WTC11 (cell line): Measurements from ENCODE around the gene RNASE11. TPM values are rescaled to one million over a fixed set of nuclear protein-coding genes. Genes with fewer than 3 reads are reported as not detected.
A peak's percentile ranks its signal among the peaks of the same experiment; 100 is the strongest.

ENCODE experiments used
- ATAC-seq: fragments of 200-7000 bp; cut with Tn5 transposase; 2 replicates; pipeline ENCODE4 v1.10.0; 2021; ENCODE audit warnings: mild to moderate bottlenecking, moderate library complexity
- CTCF ChIA-PET: fragments of 300-600 bp; sonication (Branson Sonifier 250); formaldehyde crosslinking; loops from one replicate; lab custom pipeline; 2021; ENCODE audit warnings: antibody characterized with exemption; lab: Charles Lee
- POLR2A ChIA-PET: fragments of 350-600 bp; sonication (Branson Sonifier 250); formaldehyde crosslinking; loops from one replicate; lab custom pipeline; 2021; ENCODE audit warnings: antibody characterized with exemption; lab: Charles Lee
- DNase-seq: peaks from one replicate; pipeline ENCODE4 v3.0.0; 2021; ENCODE audit warnings: low spot score
- H3K27ac Mint-ChIP-seq: 2 replicates; pipeline ENCODE4 v1.8.0; 2021; ENCODE audit warnings: mixed read lengths
- H3K27me3 Mint-ChIP-seq: 2 replicates; pipeline ENCODE4 v1.8.0; 2021; ENCODE audit warnings: low read depth, mild to moderate bottlenecking, moderate library complexity, mixed read lengths
- H3K36me3 Mint-ChIP-seq: 2 replicates; pipeline ENCODE4 v1.8.0; 2021; ENCODE audit warnings: mixed read lengths
- H3K4me1 Mint-ChIP-seq: 2 replicates; pipeline ENCODE4 v1.8.0; 2022; ENCODE audit warnings: mixed read lengths
- H3K4me3 Mint-ChIP-seq: 2 replicates; pipeline ENCODE4 v1.8.0; 2021; ENCODE audit warnings: mild to moderate bottlenecking, moderate library complexity, mixed read lengths
- H3K9me3 Mint-ChIP-seq: 2 replicates; pipeline ENCODE4 v1.8.0; 2021; ENCODE audit warnings: mixed read lengths
- ARID4B ChIP-seq: sonication (generic); formaldehyde crosslinking; IDR thresholded peaks from 2 replicates; pipeline ENCODE4 v1.8.0; 2023; ENCODE audit warnings: missing genetic modification reagents, mild to moderate bottlenecking, borderline replicate concordance
- CDX4 ChIP-seq: fragments of 250-450 bp; sonication (Bioruptor Pico); IDR thresholded peaks from 2 replicates; pipeline ENCODE4 v1.9.0; 2021; ENCODE audit warnings: moderate library complexity, mild to moderate bottlenecking, inconsistent platforms, borderline replicate concordance
- FOXK1 ChIP-seq: sonication (generic); formaldehyde crosslinking; IDR thresholded peaks from 2 replicates; pipeline ENCODE4 v1.8.0; 2022; ENCODE audit warnings: mild to moderate bottlenecking, moderate library complexity, missing genetic modification reagents
- GTF2I ChIP-seq: fragments of 250-450 bp; sonication (Bioruptor Pico); conservative IDR thresholded peaks from 2 replicates; pipeline ENCODE4 v1.4.0; 2021; ENCODE audit warnings: mild to moderate bottlenecking
- HMGXB4 ChIP-seq: sonication (generic); formaldehyde crosslinking; IDR thresholded peaks from 2 replicates; pipeline ENCODE4 v1.8.1; 2023; ENCODE audit warnings: mild to moderate bottlenecking, moderate library complexity, missing genetic modification reagents
- IRF2 ChIP-seq: sonication (generic); formaldehyde crosslinking; IDR thresholded peaks from 2 replicates; pipeline ENCODE4 v1.8.0; 2022; ENCODE audit warnings: low read depth, missing genetic modification reagents, borderline replicate concordance
- NFE2L1 ChIP-seq: sonication (generic); formaldehyde crosslinking; IDR thresholded peaks from 2 replicates; pipeline ENCODE4 v1.8.1; 2023; ENCODE audit warnings: missing genetic modification reagents
- NFYB ChIP-seq: sonication (generic); formaldehyde crosslinking; conservative IDR thresholded peaks from 2 replicates; pipeline ENCODE4 v1.8.0; 2022; ENCODE audit warnings: low read depth, missing genetic modification reagents
- OVOL2 ChIP-seq: fragments of 250-450 bp; sonication (Bioruptor Pico); IDR thresholded peaks from 2 replicates; pipeline ENCODE4 v1.9.0; 2021; ENCODE audit warnings: mild to moderate bottlenecking, borderline replicate concordance
- SMAD3 ChIP-seq: sonication (generic); formaldehyde crosslinking; IDR thresholded peaks from 2 replicates; pipeline ENCODE4 v1.8.0; 2022; ENCODE audit warnings: missing genetic modification reagents, mild to moderate bottlenecking, borderline replicate concordance
- STAT6 ChIP-seq: sonication (generic); formaldehyde crosslinking; conservative IDR thresholded peaks from 2 replicates; pipeline ENCODE4 v1.8.1; 2023; ENCODE audit warnings: mild to moderate bottlenecking, low read depth, missing genetic modification reagents, moderate library complexity
- TCF7 ChIP-seq: sonication (generic); formaldehyde crosslinking; IDR thresholded peaks from 2 replicates; pipeline ENCODE4 v1.8.0; 2022; ENCODE audit warnings: mild to moderate bottlenecking, low read depth, missing genetic modification reagents, moderate library complexity
- ZMAT4 ChIP-seq: fragments of 250-450 bp; sonication (Bioruptor Pico); IDR thresholded peaks from 2 replicates; pipeline ENCODE4 v1.9.0; 2021; ENCODE audit warnings: mild to moderate bottlenecking
- ZNF317 ChIP-seq: sonication (generic); formaldehyde crosslinking; IDR thresholded peaks from 2 replicates; pipeline ENCODE4 v1.8.1; 2023; ENCODE audit warnings: low read depth, mild to moderate bottlenecking, moderate library complexity, missing genetic modification reagents, borderline replicate concordance
- ZNF396 ChIP-seq: fragments of 250-450 bp; sonication (Bioruptor Pico); IDR thresholded peaks from 2 replicates; pipeline ENCODE4 v1.8.0; 2021; ENCODE audit warnings: mild to moderate bottlenecking, moderate library complexity, borderline replicate concordance
- ZNF416 ChIP-seq: fragments of 250-450 bp; sonication (Bioruptor Pico); IDR thresholded peaks from 2 replicates; pipeline ENCODE4 v1.9.0; 2021; ENCODE audit warnings: mild to moderate bottlenecking, inconsistent platforms
- ZSCAN18 ChIP-seq: fragments of 250-450 bp; sonication (Bioruptor Pico); IDR thresholded peaks from 2 replicates; pipeline ENCODE4 v2.1.2; 2022; ENCODE audit warnings: mild to moderate bottlenecking, moderate library complexity
- total RNA-seq: library from RNA; stranded (reverse); gene quantifications from 3 replicates; pipeline ENCODE4 v1.2.3, GENCODE V29; 2021

Gene RNASE11
- total RNA-seq, 1 experiment from 2014 or later, result not detected

GRCh38 chr14:20628063-20628854 lies 40.5 kb upstream of the RNASE11 start (continued):
- TF ChIP-seq HMGXB4 (CRISPR knock-in tag), result no peak
- no peak for TF ChIP-seq ZNF317
- no peak for TF ChIP-seq ZNF416 (CRISPR knock-in tag)
- TF ChIP-seq NFYB (CRISPR knock-in tag), result no peak
- TF ChIP-seq SMAD3 (CRISPR knock-in tag), result no peak
- no peak for TF ChIP-seq IRF2
- no peak for TF ChIP-seq OVOL2 (CRISPR knock-in tag)

- no peak for DNase-seq
- Mint-ChIP-seq H3K36me3 (no peaks in the 10 kb centered on the region), H3K4me3 (peak overlapping the region; percentile 93), H3K27me3 (peaks cover 57% of the 10 kb centered on the region), H3K4me1 (peaks cover 38% of the 10 kb centered on the region), H3K27ac (no peak overlapping the region), H3K9me3 (no peaks in the 10 kb centered on the region)
- ATAC-seq, result no peak
- CTCF ChIA-PET, result interaction anchor here (0.7 to 1.6 kb wide), 8 partner anchors 14 to 344 kb away, joined by 3 to 6 read pairs (median 4); no protein-coding TSS in a partner anchor
- POLR2A ChIA-PET, result interaction anchor here (0.7 kb wide), 1 partner anchor 30 kb away, joined by 3 read pairs; no protein-coding TSS in a partner anchor
- TF ChIP-seq GTF2I (CRISPR knock-in tag), result no peak
- no peak for TF ChIP-seq CDX4 (CRISPR knock-in tag)
- TF ChIP-seq ZSCAN18, result no peak
- no peak for TF ChIP-seq TCF7 (CRISPR knock-in tag)
- no peak for TF ChIP-seq ZNF396 (CRISPR knock-in tag)
- no peak for TF ChIP-seq ARID4B (CRISPR knock-in tag)
- no peak for TF ChIP-seq NFE2L1 (CRISPR knock-in tag)
- no peak for TF ChIP-seq FOXK1 (CRISPR knock-in tag)
- no peak for TF ChIP-seq STAT6
- no peak for TF ChIP-seq ZMAT4 (CRISPR knock-in tag)
Measured at GRCh38 chr14:20627346-20628027, 39.7 kb upstream of the RNASE11 start.
